MM.1S (cell line): Measurements from ENCODE around the gene RAVER2.

ENCODE experiments used
- CTCF ChIP-seq: fragments of 300-600 bp; sonication (generic); IDR thresholded peaks from 2 replicates; pipeline ENCODE4 v1.5.1; 2016; ENCODE audit warnings: antibody characterized with exemption, low read length, mixed read lengths
- EZH2 ChIP-seq: fragments of 300-600 bp; sonication (generic); optimal IDR thresholded peaks from 2 replicates; pipeline ENCODE3; 2017; ENCODE audit warnings: low read depth, mild to moderate bottlenecking, antibody characterized with exemption, low read length, mixed read lengths

- TF ChIP-seq CTCF: no peak
- no peak for TF ChIP-seq EZH2
Measured at GRCh38 chr1:64750092-64750491, 5.2 kb downstream of the RAVER2 start.
